HT1080 (cell line): Measurements from ENCODE around the gene PROK2. TPM values are rescaled to one million over a fixed set of nuclear protein-coding genes. Genes with fewer than 3 reads are reported as not detected.

Experiments used
- DNase-seq: peaks from one replicate; pipeline ENCODE4 v3.0.0-alpha.2; 2015; ENCODE audit warnings: low read depth
- small RNA-seq: library from RNA; depleted of rRNA; stranded (forward); fragments of <200 nt; gene quantifications from one replicate; pipeline ENCODE3, GENCODE V24; 2014
- total RNA-seq: library from RNA; depleted of rRNA; stranded (reverse); fragments of >200 nt; shearing (Covaris generic); gene quantifications from 2 replicates; pipeline ENCODE4 v1.2.3, GENCODE V29; 2014; rRNA removed

PROK2 gene
- total RNA-seq, 1 experiment from 2014 or later: not detected

DNA sequence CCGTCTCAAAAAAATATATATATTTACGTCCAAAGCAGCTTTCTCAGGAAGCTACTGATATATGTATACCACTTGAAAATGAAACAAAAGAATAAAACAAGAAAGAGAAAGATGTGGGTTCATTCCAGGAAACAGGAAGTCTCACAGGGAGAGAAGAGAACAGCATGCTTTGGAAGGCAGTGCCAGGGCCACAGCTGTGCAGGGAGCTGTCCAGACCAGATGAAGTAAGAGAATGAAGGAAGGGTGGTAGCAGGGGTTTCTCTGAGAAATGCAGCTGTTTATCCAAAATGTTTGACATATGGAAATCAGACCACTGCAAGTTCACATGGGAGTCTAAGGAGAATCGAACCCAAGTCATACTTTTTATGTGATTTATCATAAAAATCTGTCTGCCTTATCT lies 40.2 kb downstream of the PROK2 start:
- DNase-seq: no peak

DNA sequence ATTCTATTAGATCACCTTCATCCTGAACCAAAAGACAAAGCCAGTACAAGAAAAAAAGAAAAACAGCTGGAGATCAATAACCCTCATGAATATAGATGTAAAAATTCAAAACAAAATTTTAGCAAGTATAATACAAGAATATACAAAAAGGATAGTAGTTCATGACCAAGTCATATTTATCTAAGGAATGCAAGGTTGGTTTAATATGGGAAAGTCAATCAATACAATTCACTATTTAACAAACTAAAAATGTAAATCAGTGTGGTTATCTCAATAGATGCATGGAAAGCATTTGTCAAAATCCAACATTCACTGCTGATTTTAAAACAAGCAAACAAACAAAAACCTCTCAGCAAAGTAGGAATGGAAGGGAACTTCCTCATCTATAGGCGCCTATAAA lies 42.3 kb downstream of the PROK2 start:
- no peak for DNase-seq

DNA sequence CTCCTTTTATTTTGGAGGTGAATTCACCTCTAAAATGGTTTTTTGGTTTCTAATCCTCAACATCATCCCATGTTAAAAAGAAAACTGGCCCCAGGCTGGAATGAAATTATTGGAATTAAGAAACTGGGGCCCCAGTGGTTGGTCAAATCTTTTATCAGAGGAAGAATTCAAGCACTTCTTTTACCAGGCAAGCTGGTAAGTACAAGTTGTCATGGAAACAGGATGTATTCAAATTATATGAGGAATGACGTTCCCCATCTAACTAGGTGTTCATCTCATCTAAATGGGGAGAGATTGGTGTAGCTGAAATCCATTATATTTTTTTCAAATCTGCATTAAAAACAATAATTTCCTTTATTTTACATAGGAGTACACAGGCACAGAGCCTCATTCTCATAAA lies 50.1 kb downstream of the PROK2 start:
- DNase-seq: no peak

DNA sequence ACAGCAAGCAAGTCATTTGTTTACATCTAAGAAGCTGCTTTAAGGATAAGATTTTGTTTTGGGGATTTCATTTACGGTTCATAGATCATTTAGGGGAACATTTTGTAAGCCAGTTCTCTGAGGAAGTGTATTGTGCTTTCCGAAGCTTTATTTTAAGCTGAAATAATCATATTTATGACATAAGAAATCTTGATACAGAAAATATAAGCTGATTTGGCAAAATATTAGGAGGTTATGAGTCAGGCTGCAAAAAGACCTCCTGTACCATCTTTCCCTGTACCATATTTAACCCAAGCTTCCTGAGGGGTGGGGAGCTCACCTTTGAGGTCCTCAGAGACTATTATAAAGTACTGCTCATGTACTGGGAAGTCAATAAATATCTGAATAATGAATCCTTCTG lies 51.6 kb downstream of the PROK2 start:
- no peak for DNase-seq

DNA sequence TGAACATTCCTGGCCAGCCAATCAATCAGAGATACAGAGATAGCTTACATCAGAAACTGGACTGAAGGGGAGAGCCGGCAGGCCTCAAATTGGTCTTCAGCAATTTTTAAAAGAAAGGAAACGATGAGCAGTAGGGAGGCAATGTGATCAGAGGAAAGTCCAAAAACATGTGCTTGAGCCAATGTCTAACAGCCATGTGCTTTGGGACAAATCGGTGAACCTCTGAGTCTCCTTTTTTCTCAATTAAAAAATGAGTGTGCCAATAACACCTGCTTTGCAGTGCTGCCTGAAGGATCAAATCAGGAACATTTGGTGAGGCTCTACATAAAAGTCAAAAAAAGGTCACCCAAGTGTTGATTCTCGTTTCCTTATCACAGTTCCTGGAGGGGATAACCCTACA lies 52.3 kb downstream of the PROK2 start:
- no peak for DNase-seq

DNA sequence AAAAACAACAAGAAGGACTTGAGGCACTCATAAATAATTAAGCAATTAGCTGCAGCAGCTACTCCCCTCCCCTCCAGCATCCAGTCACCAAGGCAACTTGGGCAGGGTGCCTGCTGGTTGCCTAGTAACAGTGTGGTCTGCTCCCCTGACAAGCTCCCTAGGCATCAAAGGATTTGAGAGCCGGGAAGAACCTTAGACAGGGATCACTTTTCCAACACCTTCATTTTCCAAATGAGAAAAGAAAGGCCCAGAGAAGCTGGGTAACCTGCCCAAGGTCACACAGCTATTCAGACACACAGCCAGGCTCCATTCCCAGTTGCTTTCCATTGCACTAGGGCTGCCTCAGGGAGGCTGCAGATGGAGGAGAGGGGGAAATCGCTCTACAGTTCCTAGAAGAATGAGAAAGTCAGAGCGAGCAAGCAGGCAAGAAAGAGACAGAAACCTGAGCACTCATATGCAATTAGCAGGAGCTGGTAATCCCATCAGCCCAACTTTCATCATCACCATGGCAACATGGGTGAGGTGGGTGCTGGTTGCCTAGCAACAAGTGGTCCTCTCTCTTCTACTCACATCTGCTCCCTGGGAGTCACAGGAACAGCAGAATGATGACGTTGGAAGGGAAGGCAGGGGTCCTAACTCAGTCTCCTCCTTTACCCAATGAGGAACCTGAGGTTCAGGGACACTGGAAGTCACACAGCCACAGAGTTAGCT lies 56.2 kb downstream of the PROK2 start:
- DNase-seq: no peak

DNA sequence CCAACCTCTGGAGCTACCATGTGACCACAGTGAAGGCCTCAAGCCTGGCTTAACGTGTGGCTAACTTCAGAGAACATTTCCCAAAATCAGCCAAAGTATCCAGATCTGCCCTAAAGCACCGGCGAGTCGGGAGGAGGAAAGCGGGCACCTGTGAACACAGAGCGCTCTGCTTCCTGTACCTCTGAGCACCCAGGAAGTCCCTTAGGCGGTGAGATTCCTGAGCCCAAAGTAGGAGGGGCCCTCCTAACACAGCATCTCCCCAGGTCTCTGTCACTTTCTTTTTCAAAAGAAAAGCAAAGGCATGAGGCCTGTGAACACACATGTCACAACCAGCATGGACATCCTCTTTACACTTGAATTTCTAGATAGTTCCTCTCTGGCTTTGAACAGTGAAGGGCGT lies 58.8 kb downstream of the PROK2 start:
- DNase-seq: no peak

DNA sequence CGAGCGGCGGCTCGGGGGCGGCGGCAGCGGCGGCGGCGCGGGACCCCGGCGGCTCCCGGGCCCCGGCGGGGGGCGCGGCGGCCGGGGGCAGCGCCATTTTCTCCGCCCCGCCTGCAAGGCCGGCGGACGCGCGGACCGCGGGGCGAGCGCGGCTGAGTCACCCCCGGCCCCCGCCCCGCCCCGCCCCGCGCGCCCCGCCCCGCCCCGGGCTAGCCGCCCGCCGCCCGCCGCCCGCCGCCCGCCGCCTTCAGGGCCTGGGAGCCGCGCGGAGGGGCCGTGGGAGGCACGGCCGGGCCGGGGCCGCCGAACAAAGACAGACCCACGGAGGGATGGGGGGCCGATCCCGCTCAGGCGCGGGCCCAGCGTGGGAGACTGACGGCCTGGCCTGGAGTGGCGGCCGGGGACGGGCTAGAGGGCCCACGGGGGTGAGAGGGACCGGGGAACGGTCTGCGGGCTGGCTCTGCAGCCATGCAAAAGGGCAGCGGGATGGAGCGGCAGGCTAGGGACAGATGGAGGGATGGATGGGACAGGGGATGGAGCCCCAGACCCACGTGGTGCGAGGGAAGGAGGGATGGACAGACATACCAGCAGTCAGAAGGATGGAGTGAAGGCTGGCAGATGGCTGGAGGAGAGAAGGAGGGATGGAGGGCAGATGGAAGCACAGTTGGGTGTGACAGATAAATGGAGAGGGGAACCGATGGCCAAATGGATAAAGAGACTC lies 59.5 kb downstream of the PROK2 start, which contains the start of gene EIF4E3:
Gene EIF4E3 (minus strand): TSS at position 132 of the 721 bp plus-strand sequence. CDS start 35 bp downstream, at position 97.
- no peak for DNase-seq

DNA sequence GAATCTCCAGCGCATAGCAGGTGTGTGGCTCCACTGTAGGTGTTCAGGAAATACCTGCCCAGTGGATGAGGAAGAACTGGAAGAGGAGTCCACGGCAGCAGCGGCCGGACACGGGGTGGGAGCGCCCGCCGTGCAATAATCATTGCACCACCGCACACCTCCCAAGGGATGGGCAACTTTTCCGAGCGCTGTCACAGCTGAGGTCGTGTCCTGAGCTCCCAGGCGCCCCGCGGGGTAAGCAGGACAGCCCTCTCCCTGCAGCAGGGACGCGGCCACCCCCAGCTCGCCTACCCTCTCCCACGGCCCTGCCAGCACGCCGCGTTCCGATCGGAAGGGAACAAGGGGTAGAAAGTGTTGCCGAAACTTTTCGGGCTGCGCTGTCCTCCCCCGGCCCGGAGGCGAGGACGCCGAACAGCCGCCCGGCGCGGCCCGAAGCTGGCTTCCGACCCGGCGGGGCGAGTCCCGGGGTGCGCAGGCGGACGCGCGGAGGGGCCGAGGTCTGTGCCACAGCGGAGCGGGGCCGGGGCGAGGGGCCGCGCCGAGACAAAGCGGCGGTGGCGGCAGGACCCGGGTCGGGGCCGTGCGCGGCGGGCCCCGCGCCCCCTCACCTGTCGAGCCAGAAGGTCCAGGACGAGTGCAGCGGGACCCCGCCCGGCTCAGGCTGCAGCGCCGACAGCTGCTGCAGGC lies 60.2 kb downstream of the PROK2 start:
- DNase-seq: no peak

DNA sequence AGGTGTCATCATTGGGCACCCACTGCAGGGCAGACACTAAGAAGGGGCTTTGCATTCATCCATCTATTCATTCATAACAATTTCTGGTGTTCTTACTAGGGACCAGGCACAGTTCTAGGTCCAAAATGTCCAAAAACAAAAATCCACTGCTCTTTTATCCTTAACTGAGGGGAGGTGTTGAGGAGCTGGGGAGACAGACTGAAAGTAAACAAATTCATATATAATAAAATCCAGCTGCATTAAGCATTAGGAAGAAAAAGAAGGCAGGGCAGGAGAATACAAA lies 60.8 kb downstream of the PROK2 start:
- DNase-seq: no peak

DNA sequence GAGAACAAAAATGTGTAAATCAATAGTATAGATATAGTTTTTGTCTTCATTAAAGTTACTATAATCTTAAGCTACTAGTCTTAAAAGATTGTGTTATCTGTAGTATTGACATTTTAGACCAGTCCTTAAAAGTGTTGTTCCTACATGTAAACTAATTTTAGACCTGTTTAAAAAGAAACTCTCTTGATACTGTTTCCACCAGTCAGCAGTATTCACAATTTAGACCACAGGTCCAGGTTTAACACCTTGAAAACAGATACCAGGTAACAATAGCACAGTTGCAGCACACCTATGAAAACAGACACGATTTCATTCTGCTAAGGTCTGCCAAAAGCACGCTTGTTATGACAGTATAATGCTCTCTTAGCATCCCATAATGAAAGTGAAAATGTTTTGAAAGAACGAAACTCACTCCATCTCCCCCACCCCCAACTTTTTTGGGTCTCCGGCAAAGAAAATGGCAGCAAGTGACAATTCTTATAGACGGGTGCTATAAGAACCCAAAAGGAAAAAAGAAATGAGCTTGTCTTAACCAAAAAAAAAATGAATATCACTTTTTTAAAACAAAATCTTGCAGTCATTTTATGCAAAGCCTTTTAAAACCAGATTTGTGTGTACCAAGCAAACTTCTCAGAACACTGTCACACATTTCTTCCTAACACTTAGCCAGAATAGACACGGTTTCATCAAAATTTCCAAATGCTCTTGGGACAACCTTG lies 61.3 kb downstream of the PROK2 start:
- DNase-seq: no peak

DNA sequence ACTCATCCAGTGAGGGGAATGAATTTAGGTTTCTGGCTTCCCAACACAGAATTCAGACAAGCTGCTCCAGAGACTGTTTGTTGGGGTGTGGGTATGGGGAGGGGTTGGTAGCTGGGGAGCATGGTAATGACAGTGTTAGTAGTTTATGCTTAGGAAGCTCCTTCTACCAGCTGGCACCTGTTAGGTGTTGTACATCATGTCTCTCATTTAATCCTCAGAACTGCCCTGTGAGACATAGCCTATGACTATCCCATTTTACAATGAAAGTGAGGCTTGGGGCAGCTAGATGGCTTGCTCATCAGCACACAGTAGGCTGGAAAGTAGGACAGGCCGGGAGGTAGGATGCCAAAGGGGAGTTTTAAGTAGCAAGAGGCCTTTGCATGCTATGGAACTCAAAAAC lies 62.3 kb downstream of the PROK2 start:
- no peak for DNase-seq

Small RNA genes lying within 50 kb of the gene (small RNA-seq; reads per million reads assigned to genes)
- not detected for gene RN7SL271P

Other genes starting within 250 kb of the PROK2 start
- gene FOXP1, start 201.4 kb downstream of the PROK2 start, total RNA-seq: 42.9 and 65.9 TPM in 2 replicates
- 0.37 and 0.63 TPM in 2 replicates for gene EIF4E3, start 59.7 kb downstream of the PROK2 start, total RNA-seq
- gene GPR27, start 31.3 kb downstream of the PROK2 start, total RNA-seq: not detected in 2 replicates